Smooth muscle cell (in vitro differentiated cells): ENCODE measurements around the gene TTC32. TPM values are rescaled to one million over a fixed set of nuclear protein-coding genes. Genes with fewer than 3 reads are reported as not detected.

ENCODE experiments used
- DNase-seq: peaks from one replicate; lab custom pipeline; 2025; ENCODE audit not compliant: unreplicated experiment; lab: John Stamatoyannopoulos, UW
- H2AFZ ChIP-seq: fragments of 200-600 bp; sonication (generic); 2 replicates; pipeline ENCODE4 v1.6.0; 2016; ENCODE audit warnings: antibody characterized with exemption, low read depth, mild to moderate bottlenecking
- H3F3A ChIP-seq: fragments of 200-600 bp; sonication (generic); 2 replicates; pipeline ENCODE4 v1.6.0; 2017; ENCODE audit warnings: antibody characterized with exemption, low read depth
- H3K27ac ChIP-seq: fragments of 200-600 bp; sonication (generic); 2 replicates; pipeline ENCODE4 v1.5.1; 2016; ENCODE audit warnings: low read depth, mild to moderate bottlenecking
- H3K27me3 ChIP-seq: fragments of 200-600 bp; sonication (generic); 2 replicates; pipeline ENCODE4 v1.6.1; 2016; ENCODE audit warnings: low read depth, mild to moderate bottlenecking
- H3K36me3 ChIP-seq: fragments of 200-600 bp; sonication (generic); 2 replicates; pipeline ENCODE4 v1.5.1; 2016; ENCODE audit warnings: low read depth
- H3K4me1 ChIP-seq: fragments of 200-600 bp; sonication (generic); 2 replicates; pipeline ENCODE4 v1.5.1; 2016; ENCODE audit warnings: low read depth
- H3K4me2 ChIP-seq: fragments of 200-600 bp; sonication (generic); 2 replicates; pipeline ENCODE4 v1.6.0; 2016; ENCODE audit warnings: mild to moderate bottlenecking
- H3K4me3 ChIP-seq: fragments of 200-600 bp; sonication (generic); 2 replicates; pipeline ENCODE4 v1.5.1; 2016; ENCODE audit warnings: mild to moderate bottlenecking
- H3K79me2 ChIP-seq: fragments of 200-600 bp; sonication (generic); 2 replicates; pipeline ENCODE4 v1.6.0; 2016; ENCODE audit warnings: low read depth, mild to moderate bottlenecking
- H3K9ac ChIP-seq: fragments of 200-600 bp; sonication (generic); 2 replicates; pipeline ENCODE4 v1.6.0; 2016; ENCODE audit warnings: low read depth
- H3K9me3 ChIP-seq: fragments of 200-600 bp; sonication (generic); replicated peaks from 2 replicates; pipeline ENCODE4 v1.5.1; 2016; ENCODE audit warnings: low read depth
- H4K20me1 ChIP-seq: fragments of 200-600 bp; sonication (generic); 2 replicates; pipeline ENCODE4 v1.6.0; 2016; ENCODE audit warnings: low read depth
- WGBS: methylation state at CpG from one replicate; pipeline ENCODE4 v1.1.7; 2016; ENCODE audit warnings: low lambda C conversion rate; 5-methylcytosine and 5-hydroxymethylcytosine counted together
- polyA plus RNA-seq: library from polyadenylated mRNA; unstranded; fragments of >200 nt; fragmentation: Nextera tagmentation; extraction: Ambion mirVana; gene quantifications from 2 replicates; pipeline ENCODE4 v1.2.1, GENCODE V29; 2016
- total RNA-seq: library from RNA; depleted of rRNA; stranded (reverse); fragments of >200 nt; gene quantifications from 2 replicates; pipeline ENCODE4 v1.2.3, GENCODE V29; 2014
- TF ChIP-seq, protein P1 (sequence below): fragments of 200-600 bp; sonication (generic); IDR thresholded peaks from 2 replicates; pipeline ENCODE4 v1.5.1; 2017; ENCODE audit warnings: borderline replicate concordance, mild to moderate bottlenecking, antibody characterized with exemption; ENCODE audit not compliant: insufficient read depth, poor library complexity, severe bottlenecking

The TTC32 gene
- total and polyA plus RNA-seq, 2 experiments from 2014 or later, result 5.2 to 6.2 TPM

DNA sequence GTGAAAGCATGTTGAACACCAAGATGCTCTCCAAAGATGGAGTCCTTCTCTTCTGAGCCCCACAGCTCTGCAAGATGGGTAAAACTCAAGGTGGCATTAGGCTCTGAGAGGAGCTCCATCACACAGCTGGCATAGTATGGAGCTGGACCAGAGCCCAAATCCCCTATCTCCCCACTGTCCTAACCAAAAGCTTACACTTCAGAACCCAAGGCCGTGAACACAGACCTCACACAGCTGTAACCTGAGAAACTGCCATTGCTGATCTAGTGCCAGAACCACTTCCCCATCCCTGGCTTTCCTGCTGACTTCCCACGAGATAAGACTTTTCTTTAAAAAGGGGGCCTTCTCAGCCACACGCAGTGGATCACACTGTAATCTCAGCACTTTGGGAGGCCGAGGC, 25.0 kb downstream of the TTC32 start:
- H3K4me3 ChIP-seq, result no peak overlapping the region
- DNase-seq, result no peak
- no peak overlapping the region for H3K9ac ChIP-seq
- H3K27me3 ChIP-seq, result no peaks in the 10 kb centered on the region
- H3F3A ChIP-seq, result no peaks in the 10 kb centered on the region
- no peak overlapping the region for H3K4me2 ChIP-seq
- 68% methylated on average over 4 of the region's 4 CpGs for WGBS
- no peaks in the 10 kb centered on the region for H3K9me3 ChIP-seq
- no peaks in the 10 kb centered on the region for H3K4me1 ChIP-seq
- no peaks in the 10 kb centered on the region for H3K36me3 ChIP-seq
- H3K27ac ChIP-seq, result no peak overlapping the region
- H2AFZ ChIP-seq, result no peak overlapping the region
- no peaks in the 10 kb centered on the region for H3K79me2 ChIP-seq
- no peaks in the 10 kb centered on the region for H4K20me1 ChIP-seq
- TF ChIP-seq, protein P1, sequence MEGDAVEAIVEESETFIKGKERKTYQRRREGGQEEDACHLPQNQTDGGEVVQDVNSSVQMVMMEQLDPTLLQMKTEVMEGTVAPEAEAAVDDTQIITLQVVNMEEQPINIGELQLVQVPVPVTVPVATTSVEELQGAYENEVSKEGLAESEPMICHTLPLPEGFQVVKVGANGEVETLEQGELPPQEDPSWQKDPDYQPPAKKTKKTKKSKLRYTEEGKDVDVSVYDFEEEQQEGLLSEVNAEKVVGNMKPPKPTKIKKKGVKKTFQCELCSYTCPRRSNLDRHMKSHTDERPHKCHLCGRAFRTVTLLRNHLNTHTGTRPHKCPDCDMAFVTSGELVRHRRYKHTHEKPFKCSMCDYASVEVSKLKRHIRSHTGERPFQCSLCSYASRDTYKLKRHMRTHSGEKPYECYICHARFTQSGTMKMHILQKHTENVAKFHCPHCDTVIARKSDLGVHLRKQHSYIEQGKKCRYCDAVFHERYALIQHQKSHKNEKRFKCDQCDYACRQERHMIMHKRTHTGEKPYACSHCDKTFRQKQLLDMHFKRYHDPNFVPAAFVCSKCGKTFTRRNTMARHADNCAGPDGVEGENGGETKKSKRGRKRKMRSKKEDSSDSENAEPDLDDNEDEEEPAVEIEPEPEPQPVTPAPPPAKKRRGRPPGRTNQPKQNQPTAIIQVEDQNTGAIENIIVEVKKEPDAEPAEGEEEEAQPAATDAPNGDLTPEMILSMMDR, result no peak

DNA sequence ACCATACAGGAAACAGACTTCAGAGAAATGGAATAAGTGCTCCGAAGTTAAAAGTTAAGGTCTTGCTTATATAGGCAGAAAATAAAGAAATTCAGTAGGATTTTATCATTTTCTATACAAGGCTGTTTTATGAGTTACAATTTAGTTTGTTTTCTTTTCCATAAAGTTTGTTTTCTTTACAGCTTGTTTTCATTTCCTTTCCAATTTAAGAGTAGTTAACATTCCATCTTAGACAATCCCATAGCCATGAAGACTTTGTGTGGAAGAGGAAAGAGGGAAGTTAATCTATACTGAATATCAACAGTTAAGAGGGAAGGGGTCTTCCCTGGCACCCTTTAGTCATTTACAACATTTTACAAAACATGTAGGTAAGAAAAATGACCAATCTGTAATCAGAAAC, 26.5 kb downstream of the TTC32 start:
- no peak overlapping the region for H3K4me3 ChIP-seq
- no peak overlapping the region for H3K27ac ChIP-seq
- H3K79me2 ChIP-seq, result no peaks in the 10 kb centered on the region
- H3K4me1 ChIP-seq, result no peaks in the 10 kb centered on the region
- no peaks in the 10 kb centered on the region for H3F3A ChIP-seq
- no peaks in the 10 kb centered on the region for H3K36me3 ChIP-seq
- H4K20me1 ChIP-seq, result no peaks in the 10 kb centered on the region
- TF ChIP-seq, protein P1, result no peak
- H3K4me2 ChIP-seq, result no peak overlapping the region
- H3K9me3 ChIP-seq, result no peaks in the 10 kb centered on the region
- no peak overlapping the region for H3K9ac ChIP-seq
- no peak overlapping the region for H2AFZ ChIP-seq
- H3K27me3 ChIP-seq, result no peaks in the 10 kb centered on the region
- WGBS, result 88% methylated on average over 1 of the region's 1 CpG
- no peak for DNase-seq

DNA sequence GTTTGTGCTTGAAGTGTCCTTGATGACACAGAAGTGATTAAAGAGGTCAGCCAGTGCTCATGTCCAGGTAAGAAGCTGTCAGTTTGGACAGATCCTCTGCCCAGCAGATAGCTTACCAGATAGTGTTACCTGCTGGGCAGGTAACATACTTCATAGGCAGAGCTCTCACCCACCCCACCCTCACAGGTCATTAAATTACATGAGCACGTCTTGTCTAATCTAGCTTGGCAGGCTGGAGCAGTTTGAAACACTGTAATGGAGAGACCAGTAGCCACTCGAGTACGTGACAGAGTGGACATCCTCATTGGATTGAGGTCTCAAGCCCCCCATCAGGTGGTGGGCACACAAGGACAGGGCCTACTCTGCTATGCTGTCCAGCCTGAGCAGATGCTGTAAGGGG, 27.1 kb downstream of the TTC32 start:
- DNase-seq, result no peak
- Histone ChIP-seq H3K27ac (no peak overlapping the region), H4K20me1 (no peaks in the 10 kb centered on the region), H3K4me2 (no peak overlapping the region), H3F3A (no peaks in the 10 kb centered on the region), H3K79me2 (no peaks in the 10 kb centered on the region), H3K36me3 (no peaks in the 10 kb centered on the region), H3K27me3 (no peaks in the 10 kb centered on the region), H3K9ac (no peak overlapping the region), H3K4me1 (no peaks in the 10 kb centered on the region), H2AFZ (no peak overlapping the region), H3K9me3 (no peaks in the 10 kb centered on the region), H3K4me3 (no peak overlapping the region)
- WGBS, result 89% methylated on average over 3 of the region's 3 CpGs
- TF ChIP-seq, protein P1, result no peak

DNA sequence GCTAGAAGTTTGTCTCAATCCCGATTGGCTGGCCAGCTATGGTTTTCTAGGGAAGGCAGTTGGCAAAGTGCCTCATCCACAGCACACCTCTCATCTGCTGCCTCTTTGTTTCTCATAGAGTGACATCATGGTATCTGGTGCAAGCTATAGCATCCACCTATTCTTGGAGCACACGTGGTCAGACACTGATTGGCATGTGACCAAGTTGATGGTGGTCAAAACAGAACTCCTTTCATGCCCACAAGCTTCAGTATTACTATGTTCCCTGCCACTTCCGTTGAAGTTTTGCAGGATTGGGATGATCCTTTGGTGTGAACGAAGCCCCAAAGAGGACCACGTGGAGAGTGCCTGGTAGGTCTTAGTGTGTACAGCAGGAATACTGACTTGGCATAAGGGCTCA, 28.8 kb downstream of the TTC32 start:
- no peaks in the 10 kb centered on the region for H3K79me2 ChIP-seq
- H3K4me1 ChIP-seq, result no peaks in the 10 kb centered on the region
- peaks cover 2% of the 10 kb centered on the region for H3K27me3 ChIP-seq
- H2AFZ ChIP-seq, result no peak overlapping the region
- H3K4me2 ChIP-seq, result no peak overlapping the region
- no peak overlapping the region for H3K27ac ChIP-seq
- H3K9ac ChIP-seq, result no peak overlapping the region
- no peaks in the 10 kb centered on the region for H3K9me3 ChIP-seq
- no peak overlapping the region for H3K4me3 ChIP-seq
- H4K20me1 ChIP-seq, result no peaks in the 10 kb centered on the region
- no peaks in the 10 kb centered on the region for H3F3A ChIP-seq
- TF ChIP-seq, protein P1, result no peak
- WGBS, result 88% methylated on average over 5 of the region's 5 CpGs
- no peaks in the 10 kb centered on the region for H3K36me3 ChIP-seq
- DNase-seq, result no peak
